Kidney (tissue), 14 donors: ENCODE data around the gene ABCC3. TPM values are rescaled to one million over a fixed set of nuclear protein-coding genes. Genes with fewer than 3 reads are reported as not detected.

Experiments
- DNase-seq, 5 donors: peaks; one replicate each; pipeline ENCODE4 v3.0.0-alpha.2; 2013 to 2020
- FAIRE-seq: peaks from 2 replicates; lab custom pipeline; 2012; peaks lifted over from hg19 to GRCh38; lab: Jason Lieb, UNC
- H3K27ac ChIP-seq, 2 donors: one replicate each; pipeline ENCODE4 v1.7.0; 2013; ENCODE audit warnings: low read depth in 2 of 2, low read length in 2 of 2, inconsistent platforms in 1 of 2
- H3K27me3 ChIP-seq: one replicate; pipeline ENCODE4 v1.7.1; 2013; ENCODE audit warnings: low read length, inconsistent platforms; ENCODE audit not compliant: control insufficient read depth, insufficient read depth
- H3K36me3 ChIP-seq, 3 donors: one replicate each; pipeline versions ENCODE4 v1.7.0 to v1.7.1; 2013; ENCODE audit warnings: low read length in 3 of 3, control low read depth in 1 of 3, inconsistent platforms in 1 of 3; ENCODE audit not compliant: insufficient read depth in 3 of 3, control insufficient read depth in 2 of 3
- H3K4me1 ChIP-seq, 3 donors: one replicate each; pipeline versions ENCODE4 v1.7.0 to v1.7.1; 2013; ENCODE audit warnings: low read length in 3 of 3, inconsistent platforms in 1 of 3, low read depth in 1 of 3; ENCODE audit not compliant: control insufficient read depth in 2 of 3, insufficient read depth in 2 of 3
- H3K4me3 ChIP-seq, 3 donors: one replicate each; pipeline versions ENCODE4 v1.7.0 to v1.8.1; 2013; ENCODE audit warnings: low read length in 3 of 3, control low read depth in 1 of 3, inconsistent platforms in 1 of 3
- H3K9ac ChIP-seq, 3 donors: one replicate each; pipeline versions ENCODE4 v1.7.0 to v1.7.1; 2013; ENCODE audit warnings: low read length in 3 of 3, control low read depth in 1 of 3, inconsistent platforms in 1 of 3
- H3K9me3 ChIP-seq, 3 donors: one replicate each; pipeline versions ENCODE4 v1.7.0 to v1.7.1; 2013; ENCODE audit warnings: low read length in 3 of 3, control low read depth in 1 of 3, inconsistent platforms in 1 of 3; ENCODE audit not compliant: control insufficient read depth in 2 of 3, insufficient read depth in 1 of 3
- CTCF ChIP-seq: IDR thresholded peaks from 3 replicates; pipeline ENCODE4 v1.5.1; 2012; ENCODE audit warnings: mild to moderate bottlenecking, moderate library complexity, borderline replicate concordance; ENCODE audit not compliant: insufficient read depth; ENCODE audit errors: extremely low read depth
- intact Hi-C: fragments of 100-400 bp; cut with DNase I; formaldehyde crosslinking; loops from one replicate; pipeline ENCODE4 v1.11.1; 2022
- polyA plus RNA-seq: library from polyadenylated mRNA; stranded (reverse); fragments of 350-450 nt; fragmentation: Illumina TruSeq; extraction: RNeasy Lipid Tissue Mini Kit (QIAGEN cat#74804); gene quantifications from one replicate; pipeline ENCODE4 v1.2.3, GENCODE V29; 2014; ENCODE audit warnings: low read depth, low replicate concordance; ENCODE audit not compliant: insufficient read depth
- total RNA-seq: library from RNA; stranded (reverse); fragmentation: NEBNext Ultra II Directional; extraction: Animal tissue kit (Norgen Biotek cat#: 25700); gene quantifications from one replicate; pipeline ENCODE4 v1.2.1, GENCODE V29; 2021
- donor health status: control.
- donor health status: control.
- donor health status: control.
- donor health status: control.
- donor health status: control.
- donor health status: DM: yes; HTN: yes; CAD: no.
- donor health status: Normal renal cell carcinoma (clear cell type).

ABCC3 gene
- total and polyA plus RNA-seq, 2 donors from 2014 or later = 9.3 to 156 TPM

GRCh38 chr17:50728881-50729765, 94.4 kb downstream of the ABCC3 start:
- no peak for TF ChIP-seq CTCF
- Histone ChIP-seq H3K27ac (no peak overlapping the region), H3K4me1 (peaks cover 0 to 25% (median 25%) of the 10 kb centered on the region in 3 donors), H3K9ac (no peak overlapping the region), H3K27me3 (no peaks in the 10 kb centered on the region), H3K36me3 (no peaks in the 10 kb centered on the region), H3K9me3 (no peaks in the 10 kb centered on the region), H3K4me3 (no peak overlapping the region)
- intact Hi-C loops = no loop called here
- FAIRE-seq (no peak), DNase-seq (no peak)

- Histone ChIP-seq H3K36me3 (no peaks in the 10 kb centered on the region), H3K9me3 (no peaks in the 10 kb centered on the region), H3K27me3 (no peaks in the 10 kb centered on the region), H3K27ac (no peak overlapping the region), H3K4me3 (no peak overlapping the region), H3K9ac (no peak overlapping the region), H3K4me1 (peaks cover 0 to 16% (median 13%) of the 10 kb centered on the region in 3 donors)
- no peak for DNase-seq
- TF ChIP-seq CTCF = no peak
- FAIRE-seq = no peak
- intact Hi-C loops = no loop called here
Measured at GRCh38 chr17:50731575-50732460, 97.1 kb downstream of the ABCC3 start.

- no peak for TF ChIP-seq CTCF
- FAIRE-seq = no peak
- intact Hi-C loops = no loop called here
Measured at GRCh38 chr17:50735287-50735686, 100.6 kb downstream of the ABCC3 start.

More at GRCh38 chr17:50735287-50735686, 100.6 kb downstream of the ABCC3 start:
- no peak overlapping the region for H3K4me3 ChIP-seq
- H3K27ac ChIP-seq = no peak overlapping the region
- DNase-seq = no peak
- H3K4me1 ChIP-seq = peaks cover 0 to 6% (median 0%) of the 10 kb centered on the region in 3 donors
- H3K9me3 ChIP-seq = no peaks in the 10 kb centered on the region
- H3K27me3 ChIP-seq = no peaks in the 10 kb centered on the region
- H3K9ac ChIP-seq = no peak overlapping the region
- peaks cover 2 to 21% (median 10%) of the 10 kb centered on the region in 3 donors for H3K36me3 ChIP-seq
